Measurements from ENCODE around the gene MYL6.
A peak's percentile ranks its signal among the peaks of the same experiment; 100 is the strongest.

The MYL6 gene

GRCh38 chr12:56206452-56207166 is 48.5 kb downstream of the MYL6 start:
- H3K36me3 Mint-ChIP-seq (ENCODE audit: low read depth), result peaks cover 61% of the 10 kb centered on the region
- peak; percentile 35 to 61 (median 46) for TF ChIP-seq CTCF (IDR thresholded peaks at IDR 0.05; ENCODE audit: unreplicated experiment in 3 of 3)
- no peaks in the 10 kb centered on the region for H3K9me3 Mint-ChIP-seq
- H3K27ac Mint-ChIP-seq, result no peak overlapping the region
- H3K27me3 Mint-ChIP-seq (ENCODE audit: low read depth), result no peaks in the 10 kb centered on the region
- no peaks in the 10 kb centered on the region for H3K4me1 Mint-ChIP-seq
- H3K4me3 Mint-ChIP-seq, result no peak overlapping the region

- no peaks in the 10 kb centered on the region for H3K4me1 Mint-ChIP-seq
- no peak overlapping the region for H3K4me3 Mint-ChIP-seq
- H3K27ac Mint-ChIP-seq, result no peak overlapping the region
- H3K27me3 Mint-ChIP-seq (ENCODE audit: low read depth), result no peaks in the 10 kb centered on the region
- no peaks in the 10 kb centered on the region for H3K9me3 Mint-ChIP-seq
- no peak for TF ChIP-seq CTCF (IDR thresholded peaks at IDR 0.05; ENCODE audit: unreplicated experiment in 3 of 3)
- H3K36me3 Mint-ChIP-seq (ENCODE audit: low read depth), result peaks cover 73% of the 10 kb centered on the region
These were observed 49.8 kb downstream of the MYL6 start for GRCh38 chr12:56208006-56208405.

Measured in nephron (organoid).